SK-N-SH treated with all-trans-retinoic acid at 6 μM for 48 hours (cell line): ENCODE measurements around the gene ARRDC2.

Experiments
- ARNTL ChIP-seq: fragments of 450-650 bp; formaldehyde crosslinking; IDR thresholded peaks from 2 replicates; pipeline ENCODE4 v1.5.0; 2020; ENCODE audit warnings: low read depth, mild to moderate bottlenecking, moderate library complexity, borderline replicate concordance
- CSRNP3 ChIP-seq: fragments of 250-450 bp; sonication (Bioruptor Pico); IDR thresholded peaks from 2 replicates; pipeline ENCODE4 v1.5.1; 2021; ENCODE audit warnings: mild to moderate bottlenecking, moderate library complexity
- ESRRG ChIP-seq: fragments of 250-450 bp; sonication (Bioruptor Pico); IDR thresholded peaks from 2 replicates; pipeline ENCODE4 v1.6.1; 2021; ENCODE audit warnings: mild to moderate bottlenecking
- GLIS3 ChIP-seq: fragments of 250-450 bp; sonication (Bioruptor Pico); IDR thresholded peaks from 2 replicates; pipeline ENCODE4 v1.5.0; 2020; ENCODE audit warnings: mild to moderate bottlenecking, moderate library complexity
- ISL1 ChIP-seq: fragments of 250-450 bp; sonication (Bioruptor Pico); IDR thresholded peaks from 2 replicates; pipeline ENCODE4 v2.1.2; 2022; ENCODE audit warnings: mild to moderate bottlenecking, moderate library complexity
- OSR1 ChIP-seq: fragments of 250-450 bp; sonication (Bioruptor Pico); IDR thresholded peaks from 2 replicates; pipeline ENCODE4 v1.8.0; 2022; ENCODE audit warnings: moderate library complexity, mild to moderate bottlenecking, inconsistent platforms
- PATZ1 ChIP-seq: fragments of 250-450 bp; sonication (Bioruptor Pico); IDR thresholded peaks from 2 replicates; pipeline ENCODE4 v1.8.0; 2020; ENCODE audit warnings: mild to moderate bottlenecking, moderate library complexity, borderline replicate concordance
- PPARA ChIP-seq: fragments of 250-450 bp; sonication (Bioruptor Pico); IDR thresholded peaks from 2 replicates; pipeline ENCODE4 v1.5.0; 2020; ENCODE audit warnings: mild to moderate bottlenecking, borderline replicate concordance
- RARB ChIP-seq: fragments of 250-450 bp; sonication (Bioruptor Pico); IDR thresholded peaks from 2 replicates; pipeline ENCODE4 v1.8.0; 2021; ENCODE audit warnings: mild to moderate bottlenecking, moderate library complexity
- SNAI2 ChIP-seq: fragments of 250-450 bp; sonication (Bioruptor Pico); IDR thresholded peaks from 2 replicates; pipeline ENCODE4 v1.5.0; 2020; ENCODE audit warnings: mild to moderate bottlenecking, moderate library complexity
- TOX ChIP-seq: fragments of 250-450 bp; sonication (Bioruptor Pico); IDR thresholded peaks from 2 replicates; pipeline ENCODE4 v1.8.0; 2021; ENCODE audit warnings: mild to moderate bottlenecking, moderate library complexity, borderline replicate concordance
- ZFP3 ChIP-seq: fragments of 250-450 bp; sonication (Bioruptor Pico); IDR thresholded peaks from 2 replicates; pipeline ENCODE4 v1.5.0; 2020; ENCODE audit warnings: mild to moderate bottlenecking, moderate library complexity
- ZFP30 ChIP-seq: fragments of 450-650 bp; formaldehyde crosslinking; IDR thresholded peaks from 2 replicates; pipeline ENCODE4 v1.5.0; 2022; ENCODE audit warnings: mild to moderate bottlenecking, moderate library complexity
- ZNF70 ChIP-seq: fragments of 450-650 bp; formaldehyde crosslinking; IDR thresholded peaks from 2 replicates; pipeline ENCODE4 v1.5.0; 2020; ENCODE audit warnings: mild to moderate bottlenecking, moderate library complexity

GRCh38 chr19:17966550-17967256 lies 41.3 kb upstream of the ARRDC2 start, which contains the start of gene KCNN1:
- TF ChIP-seq OSR1: no peak
- TF ChIP-seq GLIS3: no peak
- TF ChIP-seq ZNF70 (CRISPR knock-in tag): no peak
- no peak for TF ChIP-seq TOX (CRISPR knock-in tag)
- TF ChIP-seq PPARA: no peak
- TF ChIP-seq ZFP30 (CRISPR knock-in tag): no peak
- TF ChIP-seq RARB (CRISPR knock-in tag): no peak
- no peak for TF ChIP-seq ISL1
- no peak for TF ChIP-seq ZFP3 (CRISPR knock-in tag)
- TF ChIP-seq SNAI2 (CRISPR knock-in tag): no peak
- TF ChIP-seq ARNTL (CRISPR knock-in tag): no peak
- no peak for TF ChIP-seq CSRNP3 (CRISPR knock-in tag)
- no peak for TF ChIP-seq ESRRG (CRISPR knock-in tag)
- TF ChIP-seq PATZ1 (CRISPR knock-in tag): no peak
